Gastrocnemius medialis (tissue), 4 donors: ENCODE measurements around the gene MCUR1. TPM values are rescaled to one million over a fixed set of nuclear protein-coding genes. Genes with fewer than 3 reads are reported as not detected.
A peak's percentile ranks its signal among the peaks of the same experiment; 100 is the strongest.
"Not testable (repeated sequence)": the region's sequence is repeated elsewhere in the genome, so short reads cannot be mapped to it uniquely, and the experiment has no call there.

Experiments
- ATAC-seq, 2 donors: fragments of 150-250 bp; one replicate each; pipeline ENCODE4 v1.9.1; 2016
- DNase-seq, 2 donors: peaks; one replicate each; pipeline ENCODE4 v3.0.0-alpha.2; 2019
- H3K27ac ChIP-seq, 4 donors: fragments of 200-600 bp; sonication (generic); 1 replicate in 1 of 4; 2 replicates in 3 of 4; pipeline ENCODE4 v1.5.1; 2016 to 2018; ENCODE audit warnings: mild to moderate bottlenecking in 2 of 4, moderate library complexity in 1 of 4
- H3K27me3 ChIP-seq, 3 donors: fragments of 200-600 bp; sonication (generic) in 2 of 3; 1 replicate in 1 of 3; 2 replicates in 2 of 3; pipeline versions ENCODE4 v1.5.1 to v1.6.0; 2016 to 2019; ENCODE audit warnings: mild to moderate bottlenecking in 1 of 3, moderate library complexity in 1 of 3
- H3K36me3 ChIP-seq, 2 donors: fragments of 200-600 bp; sonication (generic) in 1 of 2; one replicate each; pipeline ENCODE4 v1.5.1; 2017 to 2018
- H3K4me1 ChIP-seq, 2 donors: fragments of 200-600 bp; sonication (generic) in 1 of 2; one replicate each; pipeline ENCODE4 v1.5.1; 2016 to 2017; ENCODE audit warnings: mild to moderate bottlenecking in 2 of 2
- H3K4me3 ChIP-seq, 4 donors: fragments of 200-600 bp; sonication (generic) in 3 of 4; 1 replicate in 1 of 4; 2 replicates in 3 of 4; pipeline ENCODE4 v1.5.1; 2016 to 2019; ENCODE audit warnings: mild to moderate bottlenecking in 2 of 4
- H3K9me3 ChIP-seq, 3 donors: fragments of 200-600 bp; sonication (generic) in 2 of 3; 1 replicate in 1 of 3; 2 replicates in 2 of 3; pipeline ENCODE4 v1.5.1; 2016 to 2019
- POLR2A ChIP-seq, 2 donors: fragments of 450-650 bp; IDR thresholded peaks; one replicate each; pipeline ENCODE4 v1.6.1; 2017; ENCODE audit warnings: antibody characterized with exemption in 2 of 2, mild to moderate bottlenecking in 2 of 2, moderate library complexity in 2 of 2
- in situ Hi-C, 4 donors: fragments of 200-750 bp; cut with MboI; loops; one replicate each; pipeline versions ENCODE4 v1.15.0 to v1.8.0; 2017; ENCODE audit warnings: low sequenced_read_pairs in 4 of 4
- intact Hi-C: fragments of 100-400 bp; cut with DNase I; formaldehyde crosslinking; loops from one replicate; pipeline ENCODE4 v1.15.1; 2023; ENCODE audit warnings: low total_unique reads
- total RNA-seq, 4 donors: library from RNA; depleted of rRNA; stranded (reverse); fragments of >200 nt; gene quantifications; one replicate each; pipeline versions ENCODE4 v1.1.0 to v1.2.3, GENCODE V29; 2016
- TF ChIP-seq, protein P1 (sequence below), 5 experiments: fragments of 450-650 bp in 3 of 5; fragments of 200-600 bp in 2 of 5; sonication (generic) in 2 of 5; IDR thresholded peaks in 4 of 5; conservative IDR thresholded peaks in 1 of 5; 1 replicate in 4 of 5; 2 replicates in 1 of 5; pipeline ENCODE4 v1.5.1; 2016 to 2019; ENCODE audit warnings: antibody characterized with exemption in 5 of 5, mild to moderate bottlenecking in 3 of 5, moderate library complexity in 3 of 5

Gene MCUR1
- 10 to 100 TPM in 3 of 4 donors, 1 to 10 TPM in 1; 9.5 to 29.4 (median 18.1) TPM for total RNA-seq

- Histone ChIP-seq H3K36me3 (no peaks in the 10 kb centered on the region), H3K9me3 (no peaks in the 10 kb centered on the region), H3K27me3 (no peaks in the 10 kb centered on the region), H3K4me1 (peaks cover 30 to 31% of the 10 kb centered on the region in 2 donors), H3K27ac (peak within 1 kb of the TSS; percentile 92 to 99 (median 98)), H3K4me3 (peak within 1 kb of the TSS; percentile 74 to 98 (median 82))
- intact Hi-C loops (loop anchor here (1.0 to 10.0 kb wide), 4 partner anchors 106 to 487 kb away; partner anchors contain the start of genes NOL7 and TBC1D7), in situ Hi-C loops (no loop called here)
- ATAC-seq, result peak; percentile 88 to 92
- peak; percentile 86 to 88 for TF ChIP-seq POLR2A (IDR thresholded peaks at IDR 0.05)
- TF ChIP-seq, protein P1, sequence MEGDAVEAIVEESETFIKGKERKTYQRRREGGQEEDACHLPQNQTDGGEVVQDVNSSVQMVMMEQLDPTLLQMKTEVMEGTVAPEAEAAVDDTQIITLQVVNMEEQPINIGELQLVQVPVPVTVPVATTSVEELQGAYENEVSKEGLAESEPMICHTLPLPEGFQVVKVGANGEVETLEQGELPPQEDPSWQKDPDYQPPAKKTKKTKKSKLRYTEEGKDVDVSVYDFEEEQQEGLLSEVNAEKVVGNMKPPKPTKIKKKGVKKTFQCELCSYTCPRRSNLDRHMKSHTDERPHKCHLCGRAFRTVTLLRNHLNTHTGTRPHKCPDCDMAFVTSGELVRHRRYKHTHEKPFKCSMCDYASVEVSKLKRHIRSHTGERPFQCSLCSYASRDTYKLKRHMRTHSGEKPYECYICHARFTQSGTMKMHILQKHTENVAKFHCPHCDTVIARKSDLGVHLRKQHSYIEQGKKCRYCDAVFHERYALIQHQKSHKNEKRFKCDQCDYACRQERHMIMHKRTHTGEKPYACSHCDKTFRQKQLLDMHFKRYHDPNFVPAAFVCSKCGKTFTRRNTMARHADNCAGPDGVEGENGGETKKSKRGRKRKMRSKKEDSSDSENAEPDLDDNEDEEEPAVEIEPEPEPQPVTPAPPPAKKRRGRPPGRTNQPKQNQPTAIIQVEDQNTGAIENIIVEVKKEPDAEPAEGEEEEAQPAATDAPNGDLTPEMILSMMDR (IDR thresholded peaks at IDR 0.05 in 4 of 5, conservative IDR thresholded peaks at IDR 0.05 in 1 of 5), result peak in 3 of 5 experiments; percentile 29 to 50 (median 36)
- DNase-seq, result peak; percentile 75 to 84
Observed at GRCh38 chr6:13814176-13814937, at the start of gene MCUR1. Gene MCUR1, minus strand, starts transcription at chr6:13814557. Its CDS starts 128 bp downstream, at chr6:13814429.

DNA sequence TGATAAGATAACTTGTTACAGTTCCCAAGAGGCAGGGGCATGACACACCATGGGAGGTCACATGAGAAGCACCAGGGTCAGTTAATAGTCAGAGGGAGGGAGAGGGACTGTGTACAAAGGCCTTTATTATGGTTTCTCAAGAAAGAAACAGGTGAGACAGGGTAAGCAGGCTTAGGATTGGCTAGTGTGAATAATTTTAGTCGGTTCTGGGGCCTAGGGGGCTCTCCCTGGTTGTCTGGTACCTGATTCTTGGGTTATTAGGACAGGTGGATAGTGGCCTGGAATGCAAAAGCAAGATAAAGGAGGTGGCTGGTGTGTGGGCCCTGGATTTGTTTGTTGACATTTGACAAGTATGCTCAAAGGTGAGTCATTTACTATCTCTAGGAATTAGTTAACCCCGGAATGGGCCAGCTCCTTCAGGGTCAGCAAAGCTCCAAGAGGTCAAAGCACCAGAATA is 49.4 kb upstream of the MCUR1 start:
- no peak for DNase-seq
- peaks cover 0 to 4% of the 10 kb centered on the region in 2 donors for H3K4me1 ChIP-seq
- no peaks in the 10 kb centered on the region for H3K9me3 ChIP-seq
- no peak overlapping the region for H3K4me3 ChIP-seq
- no peak for ATAC-seq
- peaks cover 20 to 24% (median 20%) of the 10 kb centered on the region in 3 donors for H3K27me3 ChIP-seq
- no peak overlapping the region for H3K27ac ChIP-seq
- intact Hi-C loops, result no loop called here
- TF ChIP-seq, protein P1 (IDR thresholded peaks at IDR 0.05 in 4 of 5, conservative IDR thresholded peaks at IDR 0.05 in 1 of 5), result no peak
- TF ChIP-seq POLR2A (IDR thresholded peaks at IDR 0.05), result no peak
- in situ Hi-C loops, result no loop called here
- no peaks in the 10 kb centered on the region for H3K36me3 ChIP-seq

DNA sequence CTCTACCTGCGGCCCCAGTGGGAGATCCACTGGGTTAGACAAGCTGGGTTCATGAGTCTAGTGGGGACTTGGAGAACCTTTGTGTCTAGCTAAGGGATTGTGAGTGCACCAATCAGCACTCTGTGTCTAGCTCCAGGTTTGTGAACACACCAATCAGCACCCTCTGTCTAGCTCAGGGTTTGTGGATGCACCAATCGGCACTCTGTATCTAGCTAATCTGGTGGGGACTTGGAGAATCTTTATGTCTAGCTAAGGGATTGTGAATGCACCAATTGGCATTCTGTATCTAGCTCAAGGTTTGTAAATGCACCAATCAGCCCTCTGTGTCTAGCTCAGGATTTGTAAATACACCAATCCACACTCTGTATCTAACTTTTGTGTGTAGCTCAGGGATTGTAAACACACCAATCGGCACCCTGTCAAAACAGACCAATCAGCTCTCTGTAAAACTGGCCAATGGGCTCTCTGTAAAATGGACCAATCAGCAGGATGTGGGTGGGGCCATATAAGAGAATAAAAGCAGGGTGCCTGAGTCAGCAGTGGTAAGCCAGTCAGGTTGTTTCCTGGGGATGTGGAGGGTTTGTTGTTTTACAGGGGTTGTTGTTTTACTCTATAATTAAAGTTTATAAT is 46.3 kb upstream of the MCUR1 start:
- peak overlapping the region in 2 of 4 donors; percentile 42 to 53 for H3K4me3 ChIP-seq

DNA sequence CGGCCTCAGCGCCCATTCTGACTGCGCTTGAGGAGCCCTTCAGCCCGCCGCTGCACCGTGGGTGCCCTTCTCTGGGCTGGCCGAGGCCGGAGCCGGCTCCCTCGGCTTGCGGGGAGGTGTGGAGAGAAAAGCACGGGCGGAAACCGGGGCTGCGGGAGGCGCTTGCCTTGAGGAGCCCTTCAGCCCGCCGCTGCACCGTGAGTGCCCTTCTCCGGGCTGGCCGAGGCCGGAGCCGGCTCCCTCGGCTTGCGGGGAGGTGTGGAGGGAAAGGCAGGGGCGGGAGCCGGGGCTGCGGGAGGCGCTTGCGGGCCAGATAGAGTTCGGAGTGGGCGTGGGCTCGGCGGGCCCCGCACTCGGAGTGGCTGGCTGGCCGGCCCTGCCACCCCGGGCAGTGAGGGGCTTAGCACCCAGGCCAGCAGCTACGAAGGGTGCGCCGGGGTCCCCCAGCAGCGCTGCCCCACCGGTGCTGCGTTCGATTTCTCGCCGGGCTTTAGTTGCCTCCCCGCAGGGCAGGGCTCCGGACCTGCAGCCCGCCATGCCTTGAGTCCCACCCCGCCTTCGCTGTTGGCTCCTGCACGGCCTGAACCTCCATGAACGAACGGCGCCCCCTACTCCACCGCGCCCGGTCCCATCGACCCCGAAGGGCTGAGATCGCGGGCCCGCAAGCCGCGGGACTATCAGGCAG is 45.7 kb upstream of the MCUR1 start:
- intact Hi-C loops, result no loop called here
- Histone ChIP-seq H3K4me1 (peaks cover 0 to 4% of the 10 kb centered on the region in 2 donors), H3K36me3 (no peaks in the 10 kb centered on the region), H3K27ac (no peak overlapping the region), H3K9me3 (no peaks in the 10 kb centered on the region), H3K27me3 (peaks cover 26 to 32% (median 30%) of the 10 kb centered on the region in 3 donors), H3K4me3 (peak overlapping the region; percentile 13 to 53 (median 42))
- in situ Hi-C loops, result no loop called here
- no peak for DNase-seq
- TF ChIP-seq POLR2A (IDR thresholded peaks at IDR 0.05), result no peak
- TF ChIP-seq, protein P1 (IDR thresholded peaks at IDR 0.05 in 4 of 5, conservative IDR thresholded peaks at IDR 0.05 in 1 of 5), result no peak
- ATAC-seq, result no peak

More for the DNA sequence above, 46.3 kb upstream of the MCUR1 start:
- H3K36me3 ChIP-seq, H3K9me3 ChIP-seq, ATAC-seq, DNase-seq, in situ Hi-C loops, H3K4me1 ChIP-seq, intact Hi-C loops, H3K27ac ChIP-seq: not testable (repeated sequence)
- H3K27me3 ChIP-seq, result peaks cover 26 to 32% (median 30%) of the 10 kb centered on the region in 3 donors
